Rectal smooth muscle tissue (tissue), 1 donor: ENCODE data around the gene HOXB7.

Experiments used
- H3K27ac ChIP-seq: one replicate; pipeline ENCODE4 v1.7.0; 2013; ENCODE audit warnings: low read depth, low read length, inconsistent platforms
- H3K27me3 ChIP-seq: one replicate; pipeline ENCODE4 v1.7.0; 2013; ENCODE audit warnings: low read length; ENCODE audit not compliant: control insufficient read depth, insufficient read depth
- H3K36me3 ChIP-seq: one replicate; pipeline ENCODE4 v1.7.0; 2013; ENCODE audit warnings: low read length; ENCODE audit not compliant: control insufficient read depth, insufficient read depth
- H3K4me1 ChIP-seq: one replicate; pipeline ENCODE4 v1.7.0; 2013; ENCODE audit warnings: low read length; ENCODE audit not compliant: control insufficient read depth, insufficient read depth
- H3K4me3 ChIP-seq: one replicate; pipeline ENCODE4 v1.7.0; 2013; ENCODE audit warnings: low read length
- H3K9ac ChIP-seq: one replicate; pipeline ENCODE4 v1.7.0; 2013; ENCODE audit warnings: low read length

The HOXB7 gene

DNA sequence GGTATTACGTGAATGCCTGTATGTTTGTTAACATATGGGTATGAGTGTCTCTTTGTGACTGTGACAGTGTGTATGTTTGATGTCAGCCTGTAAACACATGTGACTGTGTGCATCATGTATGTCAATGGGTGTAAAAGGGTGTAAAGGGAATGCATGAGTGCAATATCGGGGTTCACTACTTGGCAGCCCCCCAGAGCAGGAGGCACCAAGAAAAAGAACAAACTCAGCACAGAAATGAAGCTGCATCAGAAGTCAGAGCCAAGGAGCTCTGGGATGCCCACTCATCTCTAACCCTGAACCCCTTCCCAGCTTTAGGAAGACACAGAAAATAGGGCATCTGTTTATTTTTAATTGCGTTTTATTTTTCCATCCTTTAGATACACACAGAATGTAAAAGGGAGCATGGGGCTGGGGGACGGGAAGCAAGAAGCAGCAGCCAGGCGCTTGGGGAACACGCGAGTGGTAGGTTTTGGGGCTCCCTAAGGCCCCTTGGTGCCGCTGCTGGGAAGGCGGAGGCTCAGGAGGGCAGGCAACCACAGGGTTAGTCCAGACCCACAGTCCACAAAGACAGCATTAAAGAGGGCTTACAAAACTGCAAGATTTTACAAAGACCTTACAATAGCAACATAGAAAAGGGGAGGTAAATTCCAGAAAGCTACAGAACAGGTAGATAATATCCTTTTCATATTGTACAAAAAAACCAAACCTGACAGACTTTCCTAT is 3.8 kb downstream of the HOXB7 start:
- no peaks in the 10 kb centered on the region for H3K36me3 ChIP-seq
- H3K27ac ChIP-seq: no peak overlapping the region
- H3K9ac ChIP-seq: no peak overlapping the region
- no peak overlapping the region for H3K4me3 ChIP-seq
- peaks cover 10% of the 10 kb centered on the region for H3K27me3 ChIP-seq
- H3K4me1 ChIP-seq: peaks cover under 1% of the 10 kb centered on the region

GRCh38 chr17:48605991-48606891 is 4.6 kb downstream of the HOXB7 start:
- Histone ChIP-seq H3K27me3 (peaks cover 5% of the 10 kb centered on the region), H3K27ac (no peak overlapping the region), H3K4me1 (peaks cover 6% of the 10 kb centered on the region), H3K36me3 (no peaks in the 10 kb centered on the region), H3K4me3 (no peak overlapping the region), H3K9ac (no peak overlapping the region)

DNA sequence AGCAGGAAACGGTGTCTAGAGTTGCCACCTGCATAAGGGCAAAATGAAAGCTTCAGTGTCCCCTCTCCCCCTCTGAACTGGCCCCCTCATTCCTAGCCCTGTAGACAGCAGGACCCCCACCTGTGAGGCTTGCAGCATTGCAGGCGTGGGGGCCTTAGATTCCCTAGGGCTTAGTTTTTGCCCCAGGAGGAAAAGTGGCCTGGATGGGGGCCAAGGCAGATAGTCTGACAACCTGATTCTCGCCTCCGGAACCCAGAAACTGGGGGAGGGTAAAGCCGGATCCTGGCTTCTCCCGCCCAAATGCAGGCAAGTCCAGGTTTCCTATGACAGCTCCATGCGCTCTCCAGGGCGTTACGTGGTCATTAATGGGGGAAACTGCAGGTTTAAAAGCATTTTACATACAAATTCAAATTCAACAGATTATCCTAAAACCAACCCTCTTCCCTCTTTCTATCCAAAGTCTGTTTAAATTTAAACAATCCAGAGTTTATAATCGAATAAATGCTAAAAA is 5.4 kb downstream of the HOXB7 start:
- peaks cover 5% of the 10 kb centered on the region for H3K27me3 ChIP-seq
- H3K36me3 ChIP-seq: no peaks in the 10 kb centered on the region
- peak overlapping the region; percentile 47 for H3K4me3 ChIP-seq
- no peak overlapping the region for H3K27ac ChIP-seq
- H3K9ac ChIP-seq: no peak overlapping the region
- H3K4me1 ChIP-seq: peaks cover 13% of the 10 kb centered on the region

- H3K9ac ChIP-seq: peak within 1 kb of the TSS; percentile 10
- peaks cover 5% of the 10 kb centered on the region for H3K27me3 ChIP-seq
- H3K4me1 ChIP-seq: peaks cover 18% of the 10 kb centered on the region
- H3K4me3 ChIP-seq: peak within 1 kb of the TSS; percentile 53
- H3K36me3 ChIP-seq: no peaks in the 10 kb centered on the region
- peak within 1 kb of the TSS; percentile 61 for H3K27ac ChIP-seq
These were observed 6.0 kb downstream of the HOXB7 start, which contains the start of gene HOXB6 for GRCh38 chr17:48604770-48605329. TSS of gene HOXB6 (minus strand) at chr17:48604986. CDS start at chr17:48598150, 6,836 bp downstream.

GRCh38 chr17:48603959-48604769 is 6.7 kb downstream of the HOXB7 start:
- Histone ChIP-seq H3K4me1 (peaks cover 22% of the 10 kb centered on the region), H3K4me3 (peak overlapping the region; percentile 53), H3K36me3 (no peaks in the 10 kb centered on the region), H3K27ac (peak overlapping the region; percentile 61), H3K9ac (peak overlapping the region; percentile 10), H3K27me3 (peaks cover 5% of the 10 kb centered on the region)

DNA sequence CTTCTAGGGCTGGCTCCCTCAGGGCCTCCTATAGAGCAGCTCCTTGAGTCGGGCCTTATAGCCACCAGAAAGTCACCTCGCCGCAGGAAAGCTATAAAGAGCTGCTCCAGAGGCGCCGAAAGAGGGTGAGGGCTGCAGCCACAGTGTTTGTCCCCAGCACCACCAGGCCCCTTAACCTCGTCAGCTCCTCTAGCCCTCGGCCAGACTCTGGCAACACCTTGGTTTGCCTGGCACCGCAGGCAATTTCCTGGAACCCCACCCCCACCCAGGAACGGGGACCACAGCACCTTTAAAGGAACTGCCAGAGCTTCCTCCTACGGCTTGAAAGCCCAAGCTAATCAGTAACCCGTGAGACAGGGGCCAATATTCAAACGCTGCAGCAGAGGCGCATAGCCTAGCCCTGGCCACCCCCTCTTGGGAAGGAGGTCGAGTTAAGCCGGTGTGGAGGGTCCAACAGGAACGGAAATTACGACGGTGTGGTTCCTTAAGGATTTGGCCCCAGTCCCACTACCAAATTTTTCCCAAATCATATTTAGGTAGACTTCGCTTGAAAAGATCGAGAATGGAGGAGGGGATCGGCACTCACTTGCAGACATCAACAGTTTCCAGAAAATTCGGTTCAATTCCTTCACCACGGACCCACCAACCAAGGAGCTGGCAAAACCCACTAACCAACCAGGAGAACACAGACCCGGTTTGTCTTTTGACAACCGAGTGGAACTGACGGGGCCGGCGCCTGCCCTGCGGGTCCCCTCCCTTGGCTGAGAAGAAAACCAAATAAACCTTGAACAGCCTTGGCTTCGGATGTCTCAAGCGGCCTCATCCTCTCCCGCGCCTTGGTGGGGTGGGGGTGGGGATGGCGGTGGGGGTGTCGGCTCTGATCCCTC is 9.0 kb downstream of the HOXB7 start:
- peak overlapping the region; percentile 53 for H3K4me3 ChIP-seq
- no peaks in the 10 kb centered on the region for H3K36me3 ChIP-seq
- H3K27me3 ChIP-seq: peaks cover 6% of the 10 kb centered on the region
- H3K9ac ChIP-seq: no peak overlapping the region
- peaks cover 22% of the 10 kb centered on the region for H3K4me1 ChIP-seq
- H3K27ac ChIP-seq: no peak overlapping the region

DNA sequence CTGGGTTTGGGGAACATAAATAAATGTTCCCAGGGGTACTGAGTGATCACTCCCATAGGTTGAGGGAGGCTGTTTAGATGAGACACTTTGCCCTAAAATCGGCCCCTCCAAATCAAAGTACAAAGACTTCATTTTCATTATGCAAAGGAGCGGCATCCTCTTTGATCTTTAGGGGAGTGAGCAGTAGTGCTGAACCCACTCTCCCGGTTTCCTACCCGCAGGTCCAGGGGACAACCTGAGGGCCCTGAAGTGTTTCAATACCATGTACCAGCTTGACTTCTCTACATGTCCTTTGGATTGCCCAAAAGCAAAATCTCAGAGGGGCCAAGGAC is 9.6 kb downstream of the HOXB7 start:
- no peak overlapping the region for H3K9ac ChIP-seq
- peaks cover 6% of the 10 kb centered on the region for H3K27me3 ChIP-seq
- no peaks in the 10 kb centered on the region for H3K36me3 ChIP-seq
- peak overlapping the region; percentile 65 for H3K27ac ChIP-seq
- peak overlapping the region; percentile 53 for H3K4me3 ChIP-seq
- peaks cover 22% of the 10 kb centered on the region for H3K4me1 ChIP-seq

DNA sequence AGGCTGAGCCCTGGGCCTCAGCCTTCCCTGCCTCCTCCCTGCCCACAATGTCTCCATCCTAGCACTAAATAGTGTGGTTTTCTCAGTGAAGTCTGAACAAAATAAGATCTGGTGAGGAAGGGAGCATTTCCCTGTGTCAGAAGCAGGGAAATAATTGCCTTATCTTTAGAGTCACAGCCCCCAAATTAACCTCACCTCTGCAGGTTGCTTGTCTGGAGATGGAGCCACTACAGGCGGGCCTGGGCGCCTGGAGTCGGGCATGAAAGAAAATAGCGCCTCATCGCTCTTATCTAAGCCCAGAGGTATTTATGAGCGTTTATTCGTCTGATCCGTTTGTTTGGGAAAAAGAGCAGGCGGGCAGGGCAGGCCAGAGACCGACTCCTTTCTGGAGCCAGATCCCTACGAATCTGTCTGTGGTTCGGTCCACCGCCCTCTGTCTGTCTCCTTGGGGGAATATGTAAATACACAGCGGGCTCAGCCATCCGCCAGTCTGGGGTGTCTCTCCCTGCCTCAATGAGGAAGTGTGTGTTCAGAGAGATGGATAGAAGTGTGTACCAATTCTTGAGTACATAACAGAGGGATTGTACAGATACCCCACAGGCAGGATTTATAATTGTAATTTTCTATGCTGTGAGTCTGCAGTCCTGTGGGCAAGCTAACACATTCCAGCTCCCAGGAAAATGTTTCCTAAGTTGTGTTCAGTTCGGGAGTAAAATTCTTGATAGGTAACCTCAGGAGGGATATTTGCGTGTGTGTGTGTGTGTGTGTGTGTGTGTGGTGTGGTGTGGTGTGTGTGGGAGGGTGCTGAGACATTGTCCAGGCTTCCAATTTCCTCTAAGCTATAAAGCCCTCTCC is 10.3 kb downstream of the HOXB7 start:
- no peak overlapping the region for H3K9ac ChIP-seq
- H3K27me3 ChIP-seq: peaks cover 6% of the 10 kb centered on the region
- no peaks in the 10 kb centered on the region for H3K36me3 ChIP-seq
- no peak overlapping the region for H3K4me3 ChIP-seq
- H3K27ac ChIP-seq: peak overlapping the region; percentile 65
- H3K4me1 ChIP-seq: peaks cover 27% of the 10 kb centered on the region

DNA sequence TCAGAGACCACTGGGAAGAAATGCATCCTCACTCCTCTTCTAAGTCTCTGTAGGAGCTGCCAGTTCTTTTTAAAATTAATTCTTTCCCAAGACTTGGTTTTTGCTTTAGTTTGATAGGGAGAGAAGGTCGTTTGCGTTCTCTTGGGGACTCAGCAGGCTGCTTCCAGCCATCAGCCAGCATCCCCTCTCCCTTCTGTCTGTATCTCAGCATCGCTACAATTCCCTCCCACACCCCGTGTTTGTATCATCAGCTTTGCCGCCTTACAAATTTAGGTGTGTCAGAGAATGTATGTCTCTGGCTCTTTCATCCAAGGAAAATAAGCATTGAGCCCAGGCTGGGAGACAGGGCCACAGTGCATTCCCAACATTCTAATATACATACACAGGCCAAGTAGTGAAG is 11.5 kb downstream of the HOXB7 start:
- Histone ChIP-seq H3K27ac (peak overlapping the region; percentile 65), H3K4me1 (peaks cover 36% of the 10 kb centered on the region), H3K9ac (no peak overlapping the region), H3K27me3 (peaks cover 2% of the 10 kb centered on the region), H3K4me3 (no peak overlapping the region), H3K36me3 (no peaks in the 10 kb centered on the region)

- Histone ChIP-seq H3K36me3 (no peaks in the 10 kb centered on the region), H3K27ac (peak overlapping the region; percentile 82), H3K4me1 (peaks cover 36% of the 10 kb centered on the region), H3K4me3 (no peak overlapping the region), H3K9ac (no peak overlapping the region), H3K27me3 (peaks cover 2% of the 10 kb centered on the region)
These were observed 12.1 kb downstream of the HOXB7 start for GRCh38 chr17:48598736-48599135.
